22Rv1 (cell line): ENCODE data around the gene SYNE3.

Experiments used
- H3K27ac ChIP-seq: fragments of 450-650 bp; 2 replicates; pipeline ENCODE4 v1.5.1; 2017
- CTCF ChIP-seq: fragments of 450-650 bp; IDR thresholded peaks from 2 replicates; pipeline ENCODE4 v1.5.1; 2017; ENCODE audit warnings: mild to moderate bottlenecking
- ZFX ChIP-seq: fragments of 450-650 bp; IDR thresholded peaks from 2 replicates; pipeline ENCODE4 v1.6.1; 2017; ENCODE audit warnings: antibody characterized with exemption, borderline replicate concordance

SYNE3 gene

GRCh38 chr14:95468448-95469133 lies 47.9 kb downstream of the SYNE3 start:
- H3K27ac ChIP-seq = no peak overlapping the region
- TF ChIP-seq ZFX (no peak), CTCF (no peak)

DNA sequence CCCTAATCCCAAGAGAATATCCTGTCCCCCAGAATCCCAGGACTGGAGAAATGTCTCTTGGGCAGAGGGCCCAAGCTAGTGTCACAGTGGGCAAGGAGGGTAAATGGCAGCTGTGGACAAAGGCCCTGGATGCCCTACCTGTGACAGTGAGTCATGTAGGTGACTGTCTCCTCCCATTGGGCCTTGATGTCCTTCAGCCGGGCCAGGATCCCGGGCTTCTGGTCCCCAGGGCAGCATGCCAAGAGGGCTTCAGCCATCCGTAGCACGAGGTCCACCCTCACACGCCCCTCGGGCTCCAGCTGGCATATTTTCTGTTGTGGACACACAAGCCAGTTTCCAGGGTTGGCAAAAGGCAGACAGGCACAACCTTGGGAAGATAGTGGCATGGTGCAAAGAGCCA lies 48.8 kb downstream of the SYNE3 start:
- H3K27ac ChIP-seq = no peak overlapping the region
- no peak for TF ChIP-seq CTCF

- no peak overlapping the region for H3K27ac ChIP-seq
- TF ChIP-seq CTCF (no peak), ZFX (no peak)
Observed at GRCh38 chr14:95467232-95467631, 49.2 kb downstream of the SYNE3 start.
